Fibroblast of pulmonary artery (primary cell): ENCODE measurements around the gene CAPN5.

Source experiments
- DNase-seq: peaks from one replicate; pipeline ENCODE4 v3.0.0-alpha.2; 2010; ENCODE audit warnings: low read depth
- H3K4me3 ChIP-seq: replicated peaks from 2 replicates; pipeline ENCODE4 v1.5.1; 2011; ENCODE audit warnings: low read depth, mild to moderate bottlenecking, control low read depth, low read length, moderate library complexity
- CTCF ChIP-seq: IDR thresholded peaks from 2 replicates; pipeline ENCODE4 v1.5.1; 2011; ENCODE audit warnings: mild to moderate bottlenecking, control low read depth, low read length, inconsistent platforms; ENCODE audit errors: missing control alignments

CAPN5 gene

DNA sequence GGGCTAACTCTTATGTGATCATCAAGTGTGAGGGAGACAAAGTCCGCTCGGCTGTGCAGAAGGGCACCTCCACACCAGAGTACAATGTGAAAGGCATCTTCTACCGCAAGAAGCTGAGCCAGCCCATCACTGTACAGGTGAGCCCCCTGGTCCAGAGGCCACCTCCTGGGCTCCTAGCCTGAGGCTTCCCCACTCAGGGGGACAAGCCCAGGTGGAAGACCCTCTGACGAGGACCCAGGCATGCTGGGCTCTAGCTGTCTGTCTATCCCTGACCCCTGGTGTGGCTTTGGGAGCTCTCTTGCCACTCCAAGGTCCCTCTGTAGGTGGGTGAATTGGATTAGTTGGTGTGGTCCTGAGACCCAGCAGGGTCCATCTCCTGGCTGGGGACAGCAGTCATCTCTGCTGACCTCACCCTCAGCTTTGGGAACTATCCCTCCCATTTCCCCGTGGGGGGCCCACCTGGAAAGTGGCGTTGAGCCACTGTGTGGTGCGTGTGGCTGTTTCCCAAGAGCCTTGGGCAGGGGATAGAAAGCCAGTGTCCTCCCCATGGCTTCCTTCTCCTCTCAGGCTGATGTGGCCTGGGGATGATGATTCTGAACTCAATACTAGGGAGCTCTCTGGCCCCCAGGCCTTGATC lies 55.9 kb downstream of the CAPN5 start:
- no peak for DNase-seq
- no peak for TF ChIP-seq CTCF
- H3K4me3 ChIP-seq = no peak overlapping the region

DNA sequence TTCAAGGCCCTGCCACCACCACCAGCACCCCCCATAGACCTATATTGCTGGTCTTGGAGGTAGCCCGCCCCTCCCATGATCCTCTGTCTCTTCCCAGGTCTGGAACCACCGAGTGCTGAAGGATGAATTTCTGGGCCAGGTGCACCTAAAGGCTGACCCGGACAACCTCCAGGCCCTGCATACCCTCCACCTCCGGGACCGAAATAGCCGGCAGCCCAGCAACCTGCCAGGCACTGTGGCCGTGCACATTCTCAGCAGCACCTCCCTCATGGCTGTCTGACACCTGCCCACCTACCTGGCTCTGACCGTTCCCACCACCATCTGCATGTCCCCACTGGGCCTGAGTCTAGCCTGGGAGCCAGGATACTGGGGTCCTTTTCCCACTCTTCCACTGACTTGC lies 56.8 kb downstream of the CAPN5 start:
- TF ChIP-seq CTCF = no peak
- DNase-seq = no peak
- no peak overlapping the region for H3K4me3 ChIP-seq

DNA sequence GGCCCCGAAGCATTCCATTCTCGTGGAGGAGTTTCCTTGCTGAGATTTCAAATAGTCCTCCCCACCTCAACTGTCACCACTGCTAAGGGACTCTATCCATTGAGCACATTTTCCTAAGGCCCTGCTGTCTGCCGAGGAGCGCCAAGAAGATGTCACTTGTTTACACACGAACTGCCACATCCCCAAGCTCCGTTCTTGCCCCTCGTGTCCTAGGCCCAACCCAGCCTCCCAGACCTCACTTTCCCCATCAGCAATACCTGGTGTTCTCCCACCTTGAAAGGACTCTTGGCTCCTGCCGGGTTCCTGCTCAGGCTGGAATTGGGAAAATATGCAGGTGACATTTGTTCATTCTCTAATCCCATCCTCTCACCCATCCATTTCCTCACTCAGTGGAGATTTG lies 57.3 kb downstream of the CAPN5 start:
- H3K4me3 ChIP-seq = no peak overlapping the region
- TF ChIP-seq CTCF = no peak
- DNase-seq = no peak

DNA sequence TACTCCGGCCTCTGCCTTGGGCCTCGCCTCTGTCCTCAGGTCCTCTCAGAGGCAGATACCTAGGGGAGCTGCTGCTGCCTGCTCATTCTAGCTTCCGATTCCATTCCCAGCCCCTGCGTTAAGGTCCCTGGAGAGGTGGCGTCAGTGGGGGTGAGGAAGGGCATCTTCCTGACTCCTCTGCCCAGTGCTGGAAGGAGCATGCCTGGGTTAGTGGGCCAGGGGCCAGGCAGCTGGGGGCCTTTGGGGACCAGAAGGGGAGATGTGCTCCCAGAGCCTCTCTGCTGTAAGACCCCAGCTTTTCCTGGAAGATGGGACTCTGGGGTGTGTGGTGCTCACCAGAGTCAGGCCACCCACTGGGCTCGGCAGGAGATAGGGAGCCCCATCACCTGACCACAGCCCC lies 57.7 kb downstream of the CAPN5 start:
- H3K4me3 ChIP-seq = no peak overlapping the region
- no peak for DNase-seq
- no peak for TF ChIP-seq CTCF

- no peak for TF ChIP-seq CTCF
- no peak for DNase-seq
- H3K4me3 ChIP-seq = no peak overlapping the region
Observed at GRCh38 chr11:77125191-77125590, 58.4 kb downstream of the CAPN5 start.

- DNase-seq = no peak
- TF ChIP-seq CTCF = no peak
- H3K4me3 ChIP-seq = no peak overlapping the region
Observed at GRCh38 chr11:77125695-77126094, 58.9 kb downstream of the CAPN5 start.

DNA sequence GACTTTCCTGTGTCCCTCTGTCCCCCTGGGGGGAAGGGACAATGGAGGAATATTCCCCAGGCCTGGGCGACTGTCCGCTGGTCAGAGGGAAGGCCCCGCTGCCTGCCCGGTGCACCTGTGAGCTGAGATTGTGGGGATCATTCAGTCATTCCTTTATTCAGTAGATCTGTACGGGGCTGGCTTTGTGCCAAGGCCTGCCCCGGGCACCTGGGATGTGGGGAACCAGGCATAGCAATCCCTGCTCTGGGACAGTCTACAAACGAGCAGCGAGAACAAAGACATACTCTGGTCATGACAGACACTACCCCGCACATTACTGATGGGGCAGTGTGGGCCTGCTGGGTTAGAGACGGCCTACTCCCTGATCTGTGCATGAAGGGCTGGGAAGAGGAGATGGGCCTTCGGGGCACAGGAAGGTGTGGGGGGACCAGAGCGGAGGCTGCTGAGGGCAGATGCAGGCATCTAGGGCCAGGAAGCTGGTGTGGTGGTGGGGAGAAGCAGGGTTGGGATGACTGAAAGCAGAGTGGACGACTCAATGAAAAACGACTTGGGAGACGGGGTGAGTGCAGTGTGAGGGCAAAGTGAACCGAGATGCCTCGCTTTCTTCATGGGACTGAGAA lies 59.5 kb downstream of the CAPN5 start:
- no peak for DNase-seq
- no peak for TF ChIP-seq CTCF
- no peak overlapping the region for H3K4me3 ChIP-seq
